Measurements from ENCODE around the gene PRCP. TPM values are rescaled to one million over a fixed set of nuclear protein-coding genes. Genes with fewer than 3 reads are reported as not detected.
A peak's percentile ranks its signal among the peaks of the same experiment; 100 is the strongest.

Gene PRCP
- total RNA-seq, 1 experiment from 2014 or later, result 49.1 TPM

GRCh38 chr11:82796998-82797961 is 103.0 kb downstream of the PRCP start:
- in situ Hi-C loops (cut with HindIII; ENCODE audit: low sequenced_read_pairs), result no loop called here
- DNase-seq (ENCODE audit: low spot score), result peak; percentile 31

DNA sequence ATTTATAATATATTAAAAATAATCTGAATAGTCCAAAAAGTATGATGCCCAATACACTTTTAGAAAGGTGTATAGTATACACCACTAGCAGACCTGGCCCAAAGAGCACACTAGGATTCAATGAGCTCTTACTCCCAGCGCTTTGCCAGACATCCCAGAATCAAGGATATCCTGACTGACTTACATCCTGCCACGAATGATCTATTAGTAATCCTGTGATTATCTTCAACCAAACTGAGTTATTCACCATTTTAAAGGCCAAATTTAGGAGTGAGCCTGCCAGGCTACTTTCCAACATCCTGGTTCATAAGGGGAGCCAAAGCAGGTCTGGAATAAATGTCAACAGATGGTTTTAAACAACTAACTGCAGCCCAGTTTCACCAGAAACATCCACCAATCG is 105.7 kb downstream of the PRCP start:
- in situ Hi-C loops (cut with HindIII; ENCODE audit: low sequenced_read_pairs), result no loop called here
- DNase-seq (ENCODE audit: low spot score), result no peak

DNA sequence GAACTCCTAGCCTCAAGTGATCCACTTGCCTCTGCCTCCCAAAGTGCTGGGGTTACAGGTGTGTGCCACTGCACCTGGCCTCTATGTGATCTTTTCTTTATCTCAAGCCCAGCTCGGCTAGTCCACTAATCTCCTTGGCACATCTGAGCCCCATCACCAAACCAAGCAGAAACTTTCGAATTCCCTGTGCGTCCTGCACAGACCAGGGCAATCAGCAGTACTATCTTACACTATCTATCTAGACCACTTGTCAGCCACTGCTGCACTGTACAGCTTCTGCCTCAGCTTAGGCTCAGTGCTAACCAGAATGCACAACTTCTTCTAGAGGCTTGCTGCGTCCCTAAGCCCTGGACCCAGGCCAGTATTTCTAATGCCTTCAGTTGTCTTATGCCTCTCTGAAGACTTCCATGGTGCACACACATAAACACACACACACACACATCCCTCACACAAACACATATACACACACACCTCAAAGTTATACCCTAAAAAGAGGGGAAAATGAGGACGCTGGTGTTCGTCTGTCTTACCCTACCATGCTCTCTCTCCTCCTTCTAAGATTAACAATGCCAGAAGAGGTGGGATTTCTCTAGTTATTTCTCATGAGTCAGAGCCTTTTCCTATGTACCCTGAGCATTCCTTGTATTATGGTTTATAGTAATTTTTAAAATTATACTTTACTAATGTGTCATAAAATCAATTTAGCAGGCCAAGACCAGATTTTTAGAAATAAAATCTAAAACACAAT is 107.2 kb downstream of the PRCP start:
- in situ Hi-C loops (cut with HindIII; ENCODE audit: low sequenced_read_pairs), result no loop called here
- DNase-seq (ENCODE audit: low spot score), result no peak

DNA sequence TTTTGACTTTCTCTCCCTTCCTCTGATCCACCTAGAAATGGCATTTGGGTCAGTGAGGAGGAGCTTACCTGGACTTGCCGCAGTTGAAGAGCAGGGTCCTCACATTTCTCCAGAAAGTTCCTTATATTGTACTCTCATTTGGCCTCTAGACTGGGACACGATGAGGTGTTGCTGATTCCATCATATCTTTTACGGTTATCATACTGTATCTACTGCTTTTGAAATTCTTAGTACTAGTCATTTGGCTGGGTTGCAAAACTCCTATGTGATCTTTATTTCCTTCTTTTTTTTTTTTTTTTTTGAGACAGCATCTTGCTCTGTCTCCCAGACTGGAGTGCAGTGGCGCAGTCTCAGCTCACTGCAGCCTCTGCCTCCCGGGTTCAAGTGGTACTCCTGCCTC is 107.9 kb downstream of the PRCP start:
- in situ Hi-C loops (cut with HindIII; ENCODE audit: low sequenced_read_pairs), result no loop called here
- no peak for DNase-seq (ENCODE audit: low spot score)

- no peak for DNase-seq (ENCODE audit: low spot score)
- in situ Hi-C loops (cut with HindIII; ENCODE audit: low sequenced_read_pairs), result no loop called here
Measured at GRCh38 chr11:82791779-82792178, 108.5 kb downstream of the PRCP start.

DNA sequence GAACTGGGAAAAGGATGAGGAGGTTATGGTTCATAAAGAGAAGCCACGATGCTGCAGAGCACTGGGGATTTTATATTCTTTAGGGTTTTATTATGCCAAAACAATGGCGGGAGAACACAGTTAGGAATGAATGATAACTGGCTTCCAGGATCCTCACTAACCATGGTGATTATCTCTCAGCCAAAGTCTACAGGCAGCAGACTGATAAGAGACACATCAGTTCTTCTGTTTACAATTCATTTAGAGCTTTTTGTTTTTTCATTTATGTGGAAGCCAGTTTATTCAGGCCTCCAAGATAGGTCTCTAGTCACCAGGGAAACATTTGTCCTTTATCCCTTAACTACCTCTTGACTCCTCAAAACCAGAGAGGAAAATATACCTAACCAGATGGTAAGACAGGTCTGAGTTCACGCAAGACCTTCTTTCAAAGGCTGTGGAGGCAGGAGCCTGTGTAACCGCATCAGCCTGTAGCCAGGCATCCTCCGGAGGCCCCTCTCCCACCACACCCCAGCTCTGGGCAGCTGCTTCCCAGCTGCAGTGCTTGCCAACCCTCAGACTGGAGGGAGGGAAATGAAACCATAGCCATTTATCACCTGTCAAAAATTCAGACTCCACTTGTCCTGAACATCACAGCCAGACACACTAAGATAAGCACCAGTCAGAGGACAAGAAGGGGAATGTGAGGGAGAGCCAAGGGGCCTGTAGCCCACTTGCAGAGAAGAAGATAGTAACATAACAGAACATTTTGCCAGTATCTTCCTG is 109.3 kb downstream of the PRCP start:
- no peak for DNase-seq (ENCODE audit: low spot score)
- in situ Hi-C loops (cut with HindIII; ENCODE audit: low sequenced_read_pairs), result no loop called here

- DNase-seq (ENCODE audit: low spot score), result no peak
- in situ Hi-C loops (cut with HindIII; ENCODE audit: low sequenced_read_pairs), result no loop called here
Measured at GRCh38 chr11:82787981-82788380, 112.2 kb downstream of the PRCP start.

DNA sequence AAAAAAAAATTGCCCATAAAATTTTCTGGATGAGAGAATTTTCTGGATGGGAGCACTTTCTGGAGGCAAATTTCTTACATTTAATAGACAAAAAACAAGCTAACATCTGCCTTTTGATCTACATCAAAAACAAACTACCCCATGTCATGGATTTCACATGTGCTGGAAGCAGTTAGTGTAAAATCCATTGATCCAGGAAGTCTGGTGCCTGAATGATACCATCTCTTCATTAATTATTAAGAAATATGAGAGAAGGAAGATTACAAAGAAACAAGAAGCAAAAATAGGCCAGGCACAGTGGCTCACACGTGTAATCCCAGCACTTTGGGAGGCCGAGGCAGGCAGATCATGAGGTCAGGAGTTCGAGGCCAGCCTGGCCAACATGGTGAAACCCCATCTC is 113.4 kb downstream of the PRCP start:
- in situ Hi-C loops (cut with HindIII; ENCODE audit: low sequenced_read_pairs), result no loop called here
- no peak for DNase-seq (ENCODE audit: low spot score)

DNA sequence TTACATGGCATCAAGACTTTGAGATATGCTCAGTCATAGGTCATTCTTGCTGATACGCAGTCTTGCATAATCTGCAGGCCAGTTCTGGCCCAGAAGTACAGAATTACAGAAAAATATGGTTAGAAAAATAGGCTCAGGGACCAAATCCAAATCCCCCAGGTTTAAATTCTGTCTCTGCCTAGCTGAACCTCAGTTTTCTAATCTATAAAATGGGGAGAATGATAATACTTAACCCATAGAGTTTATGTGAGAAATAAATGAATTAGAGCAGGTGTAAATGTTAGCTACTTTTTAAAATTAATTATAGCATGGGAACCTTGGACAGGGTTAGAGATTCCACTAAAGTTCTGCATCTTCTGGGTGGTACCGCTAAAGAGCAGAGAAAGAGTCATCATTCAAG is 114.2 kb downstream of the PRCP start:
- DNase-seq (ENCODE audit: low spot score), result no peak
- in situ Hi-C loops (cut with HindIII; ENCODE audit: low sequenced_read_pairs), result no loop called here

- no peak for DNase-seq (ENCODE audit: low spot score)
- in situ Hi-C loops (cut with HindIII; ENCODE audit: low sequenced_read_pairs), result no loop called here
Measured at GRCh38 chr11:82782825-82783374, 117.3 kb downstream of the PRCP start.

- in situ Hi-C loops (cut with HindIII; ENCODE audit: low sequenced_read_pairs), result no loop called here
Measured at GRCh38 chr11:82778776-82779175, 121.5 kb downstream of the PRCP start.

DNA sequence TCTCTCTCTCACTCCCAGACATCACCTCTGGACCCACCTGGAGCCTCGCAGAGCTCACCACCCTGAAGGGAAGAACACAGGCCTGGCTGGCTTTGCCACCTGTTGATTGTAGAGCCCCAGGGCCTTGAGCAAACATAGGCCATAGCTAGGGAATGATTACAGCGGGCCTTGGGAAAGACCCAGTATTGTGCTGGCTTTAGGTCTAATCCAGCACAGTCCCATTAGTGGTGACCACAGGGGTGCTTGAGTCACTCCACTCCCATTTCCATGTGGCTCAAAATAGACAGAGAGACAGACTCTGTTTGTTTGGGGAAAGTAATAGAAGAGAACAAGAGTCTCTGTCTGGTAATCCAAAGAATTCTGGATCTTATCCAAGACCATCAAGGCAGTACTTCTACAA is 123.9 kb downstream of the PRCP start:
- no peak for DNase-seq (ENCODE audit: low spot score)
- in situ Hi-C loops (cut with HindIII; ENCODE audit: low sequenced_read_pairs), result no loop called here

More at GRCh38 chr11:82778776-82779175, 121.5 kb downstream of the PRCP start:
- DNase-seq (ENCODE audit: low spot score), result no peak

- DNase-seq (ENCODE audit: low spot score), result no peak
Measured at GRCh38 chr11:82775736-82776346, 124.4 kb downstream of the PRCP start.

DNA sequence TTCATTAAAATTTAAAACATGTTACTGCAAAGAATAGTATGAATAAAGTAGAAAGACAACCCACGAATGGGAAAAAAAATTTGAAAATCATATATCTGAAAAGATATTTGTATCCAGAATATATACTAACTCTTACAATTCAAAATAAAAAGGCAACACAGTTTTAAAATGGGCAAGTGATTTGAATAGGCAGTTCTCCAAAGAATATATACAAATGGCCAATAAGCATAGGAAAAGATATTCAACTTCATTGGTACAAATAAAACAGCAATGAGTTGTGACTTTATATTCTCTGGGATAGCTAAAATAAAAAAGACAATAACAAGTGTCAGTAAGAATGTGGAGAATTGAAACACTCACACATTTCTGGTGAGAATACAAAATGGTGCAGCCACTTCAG is 125.0 kb downstream of the PRCP start:
- no peak for DNase-seq (ENCODE audit: low spot score)
- in situ Hi-C loops (cut with HindIII; ENCODE audit: low sequenced_read_pairs), result no loop called here

More at GRCh38 chr11:82775736-82776346, 124.4 kb downstream of the PRCP start:
- in situ Hi-C loops (cut with HindIII; ENCODE audit: low sequenced_read_pairs), result no loop called here

Other genes starting within 250 kb of the PRCP start
- gene FAM181B, start 166.6 kb downstream of the PRCP start, total RNA-seq (2014; rRNA removed; shearing (Covaris generic)), result not detected in 2 replicates
- 13.4 and 14.7 TPM in 2 replicates for gene DDIAS, start 1.3 kb upstream of the PRCP start, total RNA-seq (2014; rRNA removed; shearing (Covaris generic))
- 2.2 and 3.7 TPM in 2 replicates for gene RAB30, start 171.5 kb upstream of the PRCP start, total RNA-seq (2014; rRNA removed; shearing (Covaris generic))